Neural progenitor cell (in vitro differentiated cells): ENCODE measurements around the gene TM9SF2. TPM values are rescaled to one million over a fixed set of nuclear protein-coding genes. Genes with fewer than 3 reads are reported as not detected.

Experiments
- DNase-seq: peaks from one replicate; pipeline ENCODE4 v3.0.0-alpha.2; 2016; ENCODE audit warnings: low spot score
- H2AFZ ChIP-seq: fragments of 200-600 bp; sonication (generic); replicated peaks from 2 replicates; pipeline ENCODE4 v1.6.1; 2016; ENCODE audit warnings: antibody characterized with exemption
- H3F3A ChIP-seq: fragments of 200-600 bp; sonication (generic); 2 replicates; pipeline ENCODE4 v1.6.1; 2016; ENCODE audit warnings: antibody characterized with exemption, low read depth
- H3K27ac ChIP-seq: fragments of 200-600 bp; sonication (generic); 2 replicates; pipeline ENCODE4 v1.5.1; 2016; ENCODE audit warnings: mild to moderate bottlenecking
- H3K27me3 ChIP-seq: fragments of 200-600 bp; sonication (generic); 2 replicates; pipeline ENCODE4 v1.6.1; 2016; ENCODE audit warnings: mild to moderate bottlenecking, moderate library complexity
- H3K36me3 ChIP-seq: fragments of 200-600 bp; sonication (generic); 2 replicates; pipeline ENCODE4 v1.5.1; 2016
- H3K4me1 ChIP-seq: fragments of 200-600 bp; sonication (generic); 2 replicates; pipeline ENCODE4 v1.6.1; 2016; ENCODE audit warnings: mixed run types
- H3K4me2 ChIP-seq: fragments of 200-600 bp; sonication (generic); 2 replicates; pipeline ENCODE4 v1.6.1; 2016
- H3K4me3 ChIP-seq: fragments of 200-600 bp; sonication (generic); 2 replicates; pipeline ENCODE4 v1.5.1; 2016
- H3K79me2 ChIP-seq: fragments of 200-600 bp; sonication (generic); 2 replicates; pipeline ENCODE4 v1.6.1; 2016; ENCODE audit warnings: low read depth
- H3K9ac ChIP-seq: fragments of 200-600 bp; sonication (generic); 2 replicates; pipeline ENCODE4 v1.6.1; 2016
- H3K9me3 ChIP-seq: fragments of 200-600 bp; sonication (generic); 2 replicates; pipeline ENCODE4 v1.5.1; 2016; ENCODE audit warnings: low read depth
- H4K20me1 ChIP-seq: fragments of 200-600 bp; sonication (generic); 2 replicates; pipeline ENCODE4 v1.6.1; 2016; ENCODE audit warnings: low read depth
- H3K27ac Mint-ChIP-seq: 3 replicates; pipeline ENCODE4 v1.8.0; 2021; ENCODE audit warnings: mixed read lengths
- H3K27me3 Mint-ChIP-seq: 2 replicates; pipeline ENCODE4 v1.8.0; 2022; ENCODE audit warnings: low read depth, mild to moderate bottlenecking, inconsistent platforms, moderate library complexity, mixed read lengths; ENCODE audit not compliant: insufficient read depth
- H3K36me3 Mint-ChIP-seq: 3 replicates; pipeline ENCODE4 v1.8.0; 2021; ENCODE audit warnings: mixed read lengths
- H3K4me1 Mint-ChIP-seq: 3 replicates; pipeline ENCODE4 v1.8.0; 2021; ENCODE audit warnings: mixed read lengths
- H3K4me3 Mint-ChIP-seq: 3 replicates; pipeline ENCODE4 v1.8.0; 2021; ENCODE audit warnings: mild to moderate bottlenecking, moderate library complexity, mixed read lengths
- H3K9me3 Mint-ChIP-seq: 3 replicates; pipeline ENCODE4 v1.8.0; 2020; ENCODE audit warnings: mixed read lengths
- EZH2 ChIP-seq: fragments of 200-600 bp; sonication (generic); IDR thresholded peaks from 2 replicates; pipeline ENCODE4 v1.6.1; 2017; ENCODE audit warnings: antibody characterized with exemption, mild to moderate bottlenecking, moderate library complexity
- EZH2phosphoT487 ChIP-seq: fragments of 200-600 bp; sonication (generic); IDR thresholded peaks from 2 replicates; pipeline ENCODE4 v1.6.1; 2017; ENCODE audit warnings: antibody characterized with exemption
- total RNA-seq: library from RNA; depleted of rRNA; stranded (reverse); fragments of >200 nt; gene quantifications from 2 replicates; pipeline ENCODE4 v1.2.3, GENCODE V29; 2015; ENCODE audit warnings: low replicate concordance
- TF ChIP-seq, protein P1 (sequence below): fragments of 200-600 bp; sonication (generic); IDR thresholded peaks from 2 replicates; pipeline ENCODE4 v1.5.1; 2017; ENCODE audit warnings: antibody characterized with exemption, mild to moderate bottlenecking

The TM9SF2 gene
- total RNA-seq, 1 donor from 2014 or later: 128 TPM

DNA sequence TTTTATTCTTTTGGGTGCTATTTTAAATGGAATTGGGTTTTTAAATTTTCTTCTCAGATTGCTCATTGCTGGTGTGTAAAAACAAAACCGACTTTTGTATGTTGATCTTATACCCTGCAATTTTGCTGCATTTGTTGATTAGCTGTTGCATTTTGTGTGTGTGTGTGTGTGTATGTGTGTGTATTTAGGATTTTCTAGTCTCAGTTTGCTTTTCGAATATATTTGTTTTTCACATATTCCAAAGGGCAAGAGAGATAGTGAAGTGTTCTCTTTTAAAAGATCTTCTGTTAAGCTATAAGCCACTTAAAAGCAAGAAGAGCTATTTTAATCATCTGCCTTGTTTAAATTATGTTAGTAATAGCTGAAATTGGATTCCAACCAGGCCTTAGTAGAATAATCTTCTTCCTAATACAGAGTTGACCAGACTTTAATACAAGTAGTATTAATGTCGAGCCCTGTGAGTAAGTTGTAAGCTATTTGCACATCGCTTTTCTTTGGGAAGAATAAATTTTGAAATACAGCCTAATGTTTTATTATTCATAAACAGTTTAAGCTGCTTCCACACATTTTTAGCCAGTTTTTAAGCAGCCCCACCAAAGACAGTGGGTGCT is 57.4 kb downstream of the TM9SF2 start:
- H3K36me3 ChIP-seq: peaks cover 6% of the 10 kb centered on the region
- H3K4me3 Mint-ChIP-seq: no peak overlapping the region

GRCh38 chr13:99559560-99559959 is 58.3 kb downstream of the TM9SF2 start:
- no peaks in the 10 kb centered on the region for H4K20me1 ChIP-seq
- no peak overlapping the region for H3K4me2 ChIP-seq
- no peaks in the 10 kb centered on the region for H3K27me3 Mint-ChIP-seq
- H3K79me2 ChIP-seq: no peaks in the 10 kb centered on the region
- no peak overlapping the region for H2AFZ ChIP-seq
- H3K4me3 Mint-ChIP-seq: no peak overlapping the region
- no peak overlapping the region for H3K27ac ChIP-seq
- H3K9me3 Mint-ChIP-seq: no peaks in the 10 kb centered on the region
- peaks cover 9% of the 10 kb centered on the region for H3K36me3 ChIP-seq
- TF ChIP-seq EZH2 (no peak), EZH2phosphoT487 (no peak)
- TF ChIP-seq, protein P1, sequence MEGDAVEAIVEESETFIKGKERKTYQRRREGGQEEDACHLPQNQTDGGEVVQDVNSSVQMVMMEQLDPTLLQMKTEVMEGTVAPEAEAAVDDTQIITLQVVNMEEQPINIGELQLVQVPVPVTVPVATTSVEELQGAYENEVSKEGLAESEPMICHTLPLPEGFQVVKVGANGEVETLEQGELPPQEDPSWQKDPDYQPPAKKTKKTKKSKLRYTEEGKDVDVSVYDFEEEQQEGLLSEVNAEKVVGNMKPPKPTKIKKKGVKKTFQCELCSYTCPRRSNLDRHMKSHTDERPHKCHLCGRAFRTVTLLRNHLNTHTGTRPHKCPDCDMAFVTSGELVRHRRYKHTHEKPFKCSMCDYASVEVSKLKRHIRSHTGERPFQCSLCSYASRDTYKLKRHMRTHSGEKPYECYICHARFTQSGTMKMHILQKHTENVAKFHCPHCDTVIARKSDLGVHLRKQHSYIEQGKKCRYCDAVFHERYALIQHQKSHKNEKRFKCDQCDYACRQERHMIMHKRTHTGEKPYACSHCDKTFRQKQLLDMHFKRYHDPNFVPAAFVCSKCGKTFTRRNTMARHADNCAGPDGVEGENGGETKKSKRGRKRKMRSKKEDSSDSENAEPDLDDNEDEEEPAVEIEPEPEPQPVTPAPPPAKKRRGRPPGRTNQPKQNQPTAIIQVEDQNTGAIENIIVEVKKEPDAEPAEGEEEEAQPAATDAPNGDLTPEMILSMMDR: no peak
- H3K9ac ChIP-seq: no peak overlapping the region
- H3K36me3 Mint-ChIP-seq: peaks cover 45% of the 10 kb centered on the region
- H3K9me3 ChIP-seq: no peaks in the 10 kb centered on the region
- no peak for DNase-seq
- H3K27me3 ChIP-seq: no peaks in the 10 kb centered on the region
- H3K4me1 ChIP-seq: no peaks in the 10 kb centered on the region
- H3K27ac Mint-ChIP-seq: no peak overlapping the region
- no peak overlapping the region for H3K4me3 ChIP-seq
- peaks cover 5% of the 10 kb centered on the region for H3F3A ChIP-seq
- no peaks in the 10 kb centered on the region for H3K4me1 Mint-ChIP-seq

More for the DNA sequence above, 57.4 kb downstream of the TM9SF2 start:
- no peaks in the 10 kb centered on the region for H3K27me3 ChIP-seq
- no peak overlapping the region for H3K4me2 ChIP-seq
- no peak overlapping the region for H3K27ac ChIP-seq
- no peaks in the 10 kb centered on the region for H3K9me3 Mint-ChIP-seq
- no peaks in the 10 kb centered on the region for H3K9me3 ChIP-seq
- H3F3A ChIP-seq: peaks cover 12% of the 10 kb centered on the region
- TF ChIP-seq EZH2 (no peak), EZH2phosphoT487 (no peak)
- H3K27me3 Mint-ChIP-seq: no peaks in the 10 kb centered on the region
- no peak overlapping the region for H3K27ac Mint-ChIP-seq
- H3K79me2 ChIP-seq: no peaks in the 10 kb centered on the region
- H3K4me1 ChIP-seq: no peaks in the 10 kb centered on the region
- DNase-seq: no peak
- peaks cover 44% of the 10 kb centered on the region for H3K36me3 Mint-ChIP-seq
- no peak overlapping the region for H3K9ac ChIP-seq
- no peak overlapping the region for H2AFZ ChIP-seq
- no peak overlapping the region for H3K4me3 ChIP-seq
- H3K4me1 Mint-ChIP-seq: no peaks in the 10 kb centered on the region
- H4K20me1 ChIP-seq: no peaks in the 10 kb centered on the region

GRCh38 chr13:99563404-99563803 is 62.1 kb downstream of the TM9SF2 start:
- peaks cover 39% of the 10 kb centered on the region for H3K36me3 Mint-ChIP-seq
- H2AFZ ChIP-seq: no peak overlapping the region
- H3K79me2 ChIP-seq: no peaks in the 10 kb centered on the region
- H3K4me3 Mint-ChIP-seq: no peak overlapping the region
- TF ChIP-seq EZH2phosphoT487 (no peak), EZH2 (no peak)
- TF ChIP-seq, protein P1: no peak
- no peak overlapping the region for H3K4me2 ChIP-seq
- peaks cover 7% of the 10 kb centered on the region for H3K9me3 Mint-ChIP-seq
- peaks cover 2% of the 10 kb centered on the region for H3K27me3 Mint-ChIP-seq
- H3K4me1 Mint-ChIP-seq: no peaks in the 10 kb centered on the region
- H3K36me3 ChIP-seq: peaks cover 5% of the 10 kb centered on the region
- H3K4me1 ChIP-seq: no peaks in the 10 kb centered on the region
- H4K20me1 ChIP-seq: no peaks in the 10 kb centered on the region
- no peak overlapping the region for H3K9ac ChIP-seq
- no peak overlapping the region for H3K27ac Mint-ChIP-seq
- H3K27me3 ChIP-seq: no peaks in the 10 kb centered on the region
- no peak for DNase-seq
- H3F3A ChIP-seq: peaks cover 5% of the 10 kb centered on the region
- H3K9me3 ChIP-seq: no peaks in the 10 kb centered on the region
- H3K27ac ChIP-seq: no peak overlapping the region
- H3K4me3 ChIP-seq: no peak overlapping the region

- no peak for TF ChIP-seq EZH2
- TF ChIP-seq EZH2phosphoT487: no peak
- TF ChIP-seq, protein P1: no peak
- Mint-ChIP-seq H3K9me3 (peaks cover 15% of the 10 kb centered on the region), H3K4me1 (no peaks in the 10 kb centered on the region), H3K27me3 (peaks cover 2% of the 10 kb centered on the region), H3K36me3 (peaks cover 44% of the 10 kb centered on the region), H3K27ac (no peak overlapping the region), H3K4me3 (no peak overlapping the region)
- Histone ChIP-seq H3K27ac (no peak overlapping the region), H3K79me2 (no peaks in the 10 kb centered on the region), H3K4me2 (no peak overlapping the region), H3K4me1 (no peaks in the 10 kb centered on the region), H3K9ac (no peak overlapping the region), H3F3A (peaks cover 5% of the 10 kb centered on the region), H3K9me3 (no peaks in the 10 kb centered on the region), H2AFZ (no peak overlapping the region), H3K4me3 (no peak overlapping the region), H3K27me3 (no peaks in the 10 kb centered on the region), H3K36me3 (peaks cover 5% of the 10 kb centered on the region), H4K20me1 (no peaks in the 10 kb centered on the region)
- DNase-seq: no peak
These were observed 63.1 kb downstream of the TM9SF2 start for GRCh38 chr13:99564386-99564785.
